ENCODE data around the gene ANKDD1A. TPM values are rescaled to one million over a fixed set of nuclear protein-coding genes. Genes with fewer than 3 reads are reported as not detected.

ANKDD1A gene
- total and polyA plus RNA-seq, 4 donors = 2.3 to 6.8 (median 4.2) TPM

DNA sequence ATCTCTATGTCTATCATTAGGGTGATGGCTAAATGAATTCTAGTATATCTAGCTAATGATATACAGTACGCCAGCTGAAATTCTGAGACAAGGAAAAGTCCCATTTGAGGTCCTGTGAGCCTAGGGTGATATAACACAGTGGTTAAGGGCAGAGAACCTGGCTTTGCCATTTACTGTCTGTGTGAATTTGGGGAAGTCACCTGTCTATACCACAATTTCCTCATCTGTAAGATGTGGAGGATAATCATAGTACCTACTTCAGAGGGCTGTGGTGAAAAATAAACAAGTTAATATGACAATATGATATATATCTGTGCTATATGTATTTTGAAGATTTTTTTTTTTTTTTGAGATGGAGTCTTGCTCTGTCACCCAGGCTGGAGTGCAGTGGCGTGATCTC, 9.8 kb upstream of the ANKDD1A start:
- ATAC-seq (ENCODE audit: insufficient read depth, low FRiP score) (no peak), DNase-seq (no peak)
- 89 to 99% methylated on average over 2 of the region's 2 CpGs for WGBS, 2 donors
- Histone ChIP-seq H3K4me3 (no peak overlapping the region), H3K9me3 (ENCODE audit: control insufficient read depth in 4 of 4, insufficient read depth in 3 of 4, low read length in 3 of 4) (peaks cover 0 to 3% (median under 1%) of the 10 kb centered on the region in 4 donors), H3K27ac (ENCODE audit: low read depth in 1 of 2, low read length in 1 of 2) (no peak overlapping the region), H3K9ac (ENCODE audit: insufficient read depth in 1 of 2, low read length in 2 of 2) (no peak overlapping the region), H3K36me3 (ENCODE audit: control insufficient read depth in 4 of 4, insufficient read depth in 4 of 4, low read length in 4 of 4) (no peaks in the 10 kb centered on the region), H3K4me1 (ENCODE audit: control insufficient read depth in 5 of 5, insufficient read depth in 5 of 5, low read length in 5 of 5) (peaks cover 0 to 19% (median 10%) of the 10 kb centered on the region in 5 donors), H3K27me3 (ENCODE audit: control insufficient read depth in 3 of 3, insufficient read depth in 3 of 3, low read length in 2 of 3) (no peaks in the 10 kb centered on the region)
- TF ChIP-seq, protein P1, sequence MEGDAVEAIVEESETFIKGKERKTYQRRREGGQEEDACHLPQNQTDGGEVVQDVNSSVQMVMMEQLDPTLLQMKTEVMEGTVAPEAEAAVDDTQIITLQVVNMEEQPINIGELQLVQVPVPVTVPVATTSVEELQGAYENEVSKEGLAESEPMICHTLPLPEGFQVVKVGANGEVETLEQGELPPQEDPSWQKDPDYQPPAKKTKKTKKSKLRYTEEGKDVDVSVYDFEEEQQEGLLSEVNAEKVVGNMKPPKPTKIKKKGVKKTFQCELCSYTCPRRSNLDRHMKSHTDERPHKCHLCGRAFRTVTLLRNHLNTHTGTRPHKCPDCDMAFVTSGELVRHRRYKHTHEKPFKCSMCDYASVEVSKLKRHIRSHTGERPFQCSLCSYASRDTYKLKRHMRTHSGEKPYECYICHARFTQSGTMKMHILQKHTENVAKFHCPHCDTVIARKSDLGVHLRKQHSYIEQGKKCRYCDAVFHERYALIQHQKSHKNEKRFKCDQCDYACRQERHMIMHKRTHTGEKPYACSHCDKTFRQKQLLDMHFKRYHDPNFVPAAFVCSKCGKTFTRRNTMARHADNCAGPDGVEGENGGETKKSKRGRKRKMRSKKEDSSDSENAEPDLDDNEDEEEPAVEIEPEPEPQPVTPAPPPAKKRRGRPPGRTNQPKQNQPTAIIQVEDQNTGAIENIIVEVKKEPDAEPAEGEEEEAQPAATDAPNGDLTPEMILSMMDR (IDR thresholded peaks at IDR 0.05; ENCODE audit: control extremely low read depth, extremely low read depth) = no peak

DNA sequence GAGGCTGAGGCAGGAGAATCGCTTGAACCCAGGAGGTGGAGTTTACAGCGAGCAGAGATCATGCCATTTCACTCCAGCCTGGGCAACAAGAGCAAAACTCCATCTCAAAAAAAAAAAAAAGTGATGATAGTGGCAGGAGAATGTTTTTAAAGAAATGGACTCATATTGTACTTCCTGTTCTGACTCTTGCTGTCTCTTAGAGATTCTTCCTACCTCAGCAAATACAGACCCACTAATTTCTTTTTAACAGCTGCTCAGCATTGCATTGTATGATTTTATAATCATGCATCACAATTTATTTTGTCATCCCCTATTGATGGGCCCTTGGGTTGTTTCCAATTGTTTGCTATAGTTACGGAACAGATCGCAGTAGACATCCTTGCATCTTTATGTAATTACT, 8.8 kb upstream of the ANKDD1A start:
- Histone ChIP-seq H3K27me3 (ENCODE audit: control insufficient read depth in 3 of 3, insufficient read depth in 3 of 3, low read length in 2 of 3) (no peaks in the 10 kb centered on the region), H3K36me3 (ENCODE audit: control insufficient read depth in 4 of 4, insufficient read depth in 4 of 4, low read length in 4 of 4) (peaks cover 0 to 1% (median 0%) of the 10 kb centered on the region in 4 donors), H3K9me3 (ENCODE audit: control insufficient read depth in 4 of 4, insufficient read depth in 3 of 4, low read length in 3 of 4) (peaks cover 0 to 3% (median under 1%) of the 10 kb centered on the region in 4 donors), H3K27ac (ENCODE audit: low read depth in 1 of 2, low read length in 1 of 2) (no peak overlapping the region), H3K9ac (ENCODE audit: insufficient read depth in 1 of 2, low read length in 2 of 2) (no peak overlapping the region), H3K4me3 (no peak overlapping the region), H3K4me1 (ENCODE audit: control insufficient read depth in 5 of 5, insufficient read depth in 5 of 5, low read length in 5 of 5) (peaks cover 0 to 12% (median under 1%) of the 10 kb centered on the region in 5 donors)
- 93% methylated on average over 4 of the region's 4 CpGs for WGBS, 2 donors
- TF ChIP-seq, protein P1 (IDR thresholded peaks at IDR 0.05; ENCODE audit: control extremely low read depth, extremely low read depth) = no peak
- ATAC-seq (ENCODE audit: insufficient read depth, low FRiP score) (no peak), DNase-seq (no peak)

DNA sequence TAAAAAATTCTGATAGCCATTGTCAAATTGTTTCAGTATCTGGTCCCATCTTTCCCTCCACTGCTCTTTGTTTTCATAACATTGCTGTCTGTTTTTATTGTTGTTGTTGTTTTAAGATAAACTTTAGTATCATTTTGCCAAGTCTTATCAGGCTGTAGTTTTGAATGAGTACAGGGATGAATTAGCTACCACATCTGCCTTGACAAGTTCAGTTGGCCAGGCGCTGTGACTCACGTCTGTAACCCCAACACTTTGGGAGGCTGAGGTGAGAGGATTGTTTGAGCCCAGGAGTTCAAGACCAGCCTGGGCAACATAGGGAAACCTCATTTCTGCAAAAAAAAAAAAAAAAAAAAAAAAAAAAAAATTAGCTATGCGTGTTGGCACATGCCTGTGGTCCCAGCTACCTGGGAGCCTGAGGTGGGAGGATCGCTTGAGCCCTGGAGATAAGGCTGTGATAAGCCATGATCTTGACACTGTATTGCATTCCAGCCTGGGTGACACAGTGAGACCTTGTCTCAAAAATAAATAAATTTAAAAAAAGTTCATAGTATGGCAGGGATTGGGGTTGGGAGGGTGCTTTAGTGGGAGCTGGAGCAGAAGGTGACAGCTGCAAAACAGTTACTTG, 8.3 kb upstream of the ANKDD1A start:
- Histone ChIP-seq H3K4me3 (no peak overlapping the region), H3K9me3 (ENCODE audit: control insufficient read depth in 4 of 4, insufficient read depth in 3 of 4, low read length in 3 of 4) (peaks cover 0 to 3% (median under 1%) of the 10 kb centered on the region in 4 donors), H3K27me3 (ENCODE audit: control insufficient read depth in 3 of 3, insufficient read depth in 3 of 3, low read length in 2 of 3) (no peaks in the 10 kb centered on the region), H3K4me1 (ENCODE audit: control insufficient read depth in 5 of 5, insufficient read depth in 5 of 5, low read length in 5 of 5) (peaks cover 0 to 10% (median 0%) of the 10 kb centered on the region in 5 donors), H3K36me3 (ENCODE audit: control insufficient read depth in 4 of 4, insufficient read depth in 4 of 4, low read length in 4 of 4) (peaks cover 0 to 1% (median 0%) of the 10 kb centered on the region in 4 donors), H3K27ac (ENCODE audit: low read depth in 1 of 2, low read length in 1 of 2) (no peak overlapping the region), H3K9ac (ENCODE audit: insufficient read depth in 1 of 2, low read length in 2 of 2) (no peak overlapping the region)
- DNase-seq (no peak), ATAC-seq (ENCODE audit: insufficient read depth, low FRiP score) (no peak)
- 93% methylated on average over 4 of the region's 4 CpGs for WGBS, 2 donors
- TF ChIP-seq, protein P1 (IDR thresholded peaks at IDR 0.05; ENCODE audit: control extremely low read depth, extremely low read depth) = no peak
